GM23248 (cell line): ENCODE results near the gene NIPAL4.

Experiments used
- EZH2 ChIP-seq: fragments of 200-600 bp; sonication (generic); IDR thresholded peaks from 2 replicates; pipeline ENCODE4 v1.6.1; 2018; ENCODE audit warnings: antibody characterized with exemption, mild to moderate bottlenecking; ENCODE audit not compliant: insufficient read depth, poor library complexity, severe bottlenecking
- EZH2phosphoT487 ChIP-seq: fragments of 200-600 bp; sonication (generic); IDR thresholded peaks from 2 replicates; pipeline ENCODE4 v1.6.1; 2018; ENCODE audit warnings: antibody characterized with exemption, moderate library complexity, mild to moderate bottlenecking, low read depth; ENCODE audit not compliant: insufficient read depth

- TF ChIP-seq EZH2, result no peak
- TF ChIP-seq EZH2phosphoT487, result no peak
These were observed 50.7 kb downstream of the NIPAL4 start for GRCh38 chr5:157510682-157511081.
